ENCODE results near the gene HES7.
"Not testable (repeated sequence)": the region's sequence is repeated elsewhere in the genome, so short reads cannot be mapped to it uniquely, and the experiment has no call there.

HES7 gene

DNA sequence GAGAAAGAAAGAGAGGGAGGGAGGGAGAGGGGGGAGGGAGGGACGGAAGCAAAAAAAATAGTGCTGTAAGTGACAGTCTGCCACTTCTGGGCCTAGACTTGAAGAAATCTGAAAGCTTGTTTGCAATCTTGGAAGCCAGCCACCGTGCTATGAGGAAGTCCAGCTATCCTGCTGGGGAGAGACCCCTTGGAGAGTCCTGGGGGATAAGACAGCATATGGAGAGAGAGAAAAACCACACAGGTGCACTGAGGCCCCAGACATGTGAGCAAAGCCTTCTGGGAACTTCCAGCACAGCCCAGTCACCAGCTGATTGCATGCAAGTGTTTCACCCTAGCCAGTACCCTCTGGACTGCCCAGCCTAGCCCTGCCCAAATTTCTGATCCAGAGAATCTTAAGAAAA, 23.8 kb downstream of the HES7 start:
- no peak for DNase-seq (ENCODE audit: low read depth)

DNA sequence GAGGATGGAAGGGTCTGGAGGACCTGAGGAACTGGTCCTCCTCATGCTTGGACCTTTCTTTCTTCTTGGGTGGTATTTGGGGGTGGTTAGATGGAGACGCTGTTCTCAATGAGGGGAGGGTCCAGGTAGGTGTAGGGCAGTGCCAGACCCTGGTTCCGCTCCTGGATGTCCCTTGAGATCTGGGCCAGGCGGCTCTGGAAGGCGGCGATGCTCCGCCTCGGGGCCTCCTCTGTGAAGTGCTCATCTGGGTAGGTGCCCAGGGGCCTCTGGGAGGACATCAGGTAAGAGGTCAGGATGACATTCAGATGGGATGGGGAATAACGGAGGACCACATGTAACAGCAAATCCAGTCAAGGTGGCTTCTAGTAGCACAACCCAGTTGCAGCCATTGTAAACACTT, 27.4 kb downstream of the HES7 start:
- DNase-seq (ENCODE audit: low read depth) = no peak

GRCh38 chr17:8095361-8095760, 28.5 kb downstream of the HES7 start:
- DNase-seq (ENCODE audit: low read depth) = no peak

- DNase-seq (ENCODE audit: low read depth) = no peak
These were observed 32.7 kb downstream of the HES7 start for GRCh38 chr17:8091033-8091687.

GRCh38 chr17:8089728-8090127, 34.2 kb downstream of the HES7 start:
- no peak for DNase-seq (ENCODE audit: low read depth)

- no peak for DNase-seq (ENCODE audit: low read depth)
These were observed 36.0 kb downstream of the HES7 start for GRCh38 chr17:8087952-8088230.

DNA sequence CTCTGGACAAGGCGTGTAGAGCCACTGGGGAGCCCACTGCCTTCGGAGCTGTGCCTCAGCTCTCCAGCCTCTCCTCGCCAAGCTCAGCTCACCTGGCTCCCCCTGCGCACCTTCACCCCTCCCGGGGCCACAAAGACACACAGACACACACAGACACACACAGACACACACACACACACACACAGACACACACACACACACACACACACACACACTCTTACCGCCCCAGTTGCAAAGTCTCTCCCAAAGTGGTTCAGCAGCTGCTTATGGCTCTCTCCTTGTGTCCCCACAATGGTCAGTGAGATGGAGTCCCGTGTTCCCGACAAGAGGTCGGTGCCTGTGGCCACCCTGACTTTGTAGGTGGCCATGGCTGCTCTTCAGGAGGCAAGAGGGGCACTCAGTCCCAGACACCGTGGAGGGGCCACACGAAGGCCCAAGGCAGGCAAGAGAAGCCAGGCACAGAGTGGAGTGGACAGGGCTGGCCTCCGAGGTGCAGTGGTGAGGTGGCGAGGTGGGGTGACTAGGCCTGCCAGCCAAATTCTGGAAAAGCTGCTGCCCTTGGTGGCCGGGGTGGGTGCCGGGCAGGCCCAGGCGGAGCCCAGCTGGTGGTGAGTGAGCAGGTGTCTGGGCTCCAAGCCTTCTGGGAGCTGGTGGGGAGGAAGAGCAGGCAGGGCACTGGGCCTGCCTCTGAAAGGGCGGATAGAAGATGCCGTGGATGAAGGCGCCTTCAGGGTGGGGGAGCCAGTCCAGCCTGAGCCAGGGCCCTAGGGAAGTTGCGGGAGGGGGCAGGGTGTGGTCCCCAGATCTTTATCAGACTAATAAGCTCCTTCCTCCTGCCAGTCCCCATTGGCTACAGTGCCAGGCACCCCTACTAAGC, 36.6 kb downstream of the HES7 start, which contains the start of gene ALOX12B:
ALOX12B (minus strand) TSS at position 642 of the 877 bp plus-strand sequence; CDS start at position 368, 274 bp downstream.
- DNase-seq (ENCODE audit: low read depth) = no peak

- no peak for DNase-seq (ENCODE audit: low read depth)
These were observed 39.7 kb downstream of the HES7 start for GRCh38 chr17:8084250-8084649.

GRCh38 chr17:8082292-8082691, 41.6 kb downstream of the HES7 start:
- no peak for DNase-seq (ENCODE audit: low read depth)

DNA sequence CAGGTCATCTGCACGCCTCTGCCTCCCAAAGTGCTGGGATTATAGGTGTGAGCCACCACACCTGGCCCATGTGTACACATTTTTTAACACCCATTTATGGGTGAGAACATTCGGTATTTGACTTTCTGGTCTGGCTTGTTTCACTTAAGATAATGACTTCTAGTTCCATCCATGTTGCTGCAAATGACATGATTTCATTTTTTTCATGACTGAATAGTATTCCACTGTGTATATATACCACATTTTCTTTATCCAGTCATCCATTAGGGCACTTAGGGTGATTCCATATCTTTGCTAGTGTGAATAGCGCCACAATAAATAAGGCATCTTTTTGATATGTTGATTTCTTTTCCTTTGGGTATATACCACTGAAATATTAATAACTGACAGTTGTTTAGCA, 42.0 kb downstream of the HES7 start:
- no peak for DNase-seq (ENCODE audit: low read depth)

- no peak for DNase-seq (ENCODE audit: low read depth)
These were observed 43.1 kb downstream of the HES7 start for GRCh38 chr17:8080799-8081219.

DNA sequence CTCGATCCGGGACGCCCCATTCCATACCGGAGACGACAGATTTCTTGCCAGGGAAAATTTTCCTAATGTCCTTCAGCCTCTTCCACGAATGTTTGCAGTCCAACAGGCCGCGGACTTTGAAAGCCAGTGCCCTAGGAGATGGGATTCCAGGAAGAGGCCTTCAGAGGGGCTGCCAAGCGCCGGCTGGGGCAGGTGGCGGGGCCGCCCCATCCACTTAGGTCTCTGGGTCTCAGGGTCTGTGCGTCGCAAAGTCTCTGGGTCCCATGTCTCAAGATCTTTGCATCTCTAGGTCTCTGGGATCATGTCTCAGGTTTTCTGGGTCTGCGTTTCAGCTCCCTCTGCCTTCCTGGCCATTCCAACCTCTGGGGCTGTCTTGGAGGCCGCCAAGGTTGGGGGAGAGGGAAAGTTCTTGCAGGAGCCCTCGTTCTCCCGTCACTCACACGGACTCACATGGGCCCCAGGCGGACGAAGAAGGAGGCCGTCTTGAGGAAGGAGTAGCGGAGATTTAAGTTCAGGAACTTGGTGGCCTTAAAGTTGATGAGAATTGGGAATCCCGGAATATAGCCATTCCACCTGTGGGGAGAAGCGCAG, 43.6 kb downstream of the HES7 start:
- DNase-seq (ENCODE audit: low read depth) = no peak

DNA sequence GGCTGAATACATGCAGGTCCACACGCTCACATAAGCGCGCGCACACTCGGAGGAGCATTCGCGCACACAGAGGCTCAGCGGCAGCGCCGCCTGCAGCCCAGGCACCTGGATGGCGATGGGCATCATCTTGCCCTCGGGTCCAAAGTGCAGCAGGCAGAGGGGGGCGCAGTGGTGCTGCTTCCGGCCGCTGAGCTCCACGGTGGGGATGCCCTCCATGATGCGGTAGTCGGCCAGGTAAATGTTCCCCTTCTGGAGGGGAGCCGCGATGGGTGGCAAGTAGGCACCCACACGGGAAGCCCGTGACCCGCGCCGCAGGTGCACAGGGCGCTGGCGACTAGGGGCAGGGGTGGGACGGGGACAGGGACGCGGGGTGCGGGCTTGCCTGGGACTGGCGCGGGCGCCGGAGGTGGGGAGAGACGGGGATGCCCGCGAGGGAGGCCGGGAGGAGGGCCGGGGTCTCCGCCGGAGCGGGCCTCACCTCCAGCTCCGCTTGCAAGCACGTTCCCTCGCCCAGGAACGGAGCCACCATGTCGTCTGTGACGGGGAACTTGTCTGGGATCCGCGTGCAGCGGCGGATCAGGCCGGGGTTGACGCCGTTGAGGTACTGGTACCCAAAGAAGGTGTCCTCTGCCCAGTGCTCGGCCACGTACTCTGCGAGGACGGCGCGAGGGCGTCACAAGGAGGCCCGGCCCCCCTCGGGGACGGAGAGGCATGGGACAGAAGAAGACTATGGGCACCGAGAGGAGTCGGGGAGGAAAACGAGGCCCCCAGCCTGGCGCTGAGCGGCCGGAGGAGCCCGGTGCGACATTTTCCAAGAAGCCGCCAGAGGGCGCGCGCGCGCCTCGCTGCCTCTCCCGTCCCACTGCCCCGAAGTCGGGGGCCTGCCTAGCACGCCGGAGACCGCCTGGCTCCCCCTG, 44.4 kb downstream of the HES7 start:
- DNase-seq (ENCODE audit: low read depth) = no peak

DNA sequence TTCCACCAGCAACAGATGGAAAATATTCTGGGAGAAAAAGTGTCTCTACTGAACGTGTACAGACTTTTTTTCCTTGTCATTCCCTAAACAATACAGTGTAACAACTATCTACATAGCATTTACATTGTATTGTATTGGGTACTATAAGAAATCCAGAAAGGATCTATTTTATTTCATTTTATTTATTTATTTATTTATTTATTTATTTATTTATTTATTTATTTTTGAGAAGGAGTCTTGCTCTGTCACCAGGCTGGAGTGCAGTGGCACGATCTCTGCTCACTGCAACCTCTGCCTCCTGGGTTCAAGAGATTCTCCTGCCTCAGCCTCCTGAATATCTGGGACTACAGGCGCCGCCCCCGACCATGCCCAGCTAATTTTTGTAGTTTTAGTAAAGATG, 46.0 kb downstream of the HES7 start:
- DNase-seq (ENCODE audit: low read depth) = not testable (repeated sequence)

DNA sequence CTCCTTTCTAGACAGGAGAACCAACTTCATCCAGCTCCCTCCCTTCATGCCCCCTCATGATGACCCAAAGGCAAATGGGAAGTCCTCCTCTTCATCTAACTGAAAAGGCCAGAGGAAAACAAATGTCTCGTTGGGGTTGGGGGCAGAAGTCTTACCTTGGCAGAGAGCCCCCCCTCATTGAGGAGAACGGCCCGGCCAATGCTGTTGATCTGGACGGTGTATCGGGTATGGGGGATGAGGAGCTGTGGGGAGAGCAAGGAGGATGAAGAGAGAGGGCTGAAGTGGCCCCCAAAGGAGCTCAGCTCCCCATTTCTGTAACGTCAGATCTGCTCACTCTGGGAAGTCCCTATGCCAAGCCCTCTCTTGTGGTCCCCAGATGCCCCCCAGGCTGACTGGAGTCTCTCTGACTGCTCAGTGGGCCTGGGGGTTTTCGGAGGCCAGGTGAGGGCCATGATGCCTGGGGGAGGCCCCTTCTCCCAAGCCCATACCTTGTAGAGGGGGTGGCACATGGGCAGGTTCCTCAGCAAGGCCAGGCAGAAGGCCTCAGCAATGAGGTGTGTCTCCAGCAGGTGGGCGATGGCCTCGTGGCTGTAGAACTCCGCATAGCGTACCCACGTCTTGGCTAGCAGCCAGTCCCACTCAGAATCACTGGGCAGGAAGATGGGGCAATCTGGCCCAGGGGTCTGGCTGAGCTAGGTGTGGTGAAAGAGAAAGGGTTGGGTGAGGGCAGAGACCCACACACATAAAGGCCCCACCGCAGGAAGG, 47.2 kb downstream of the HES7 start:
- DNase-seq (ENCODE audit: low read depth) = no peak

- no peak for DNase-seq (ENCODE audit: low read depth)
These were observed 48.1 kb downstream of the HES7 start for GRCh38 chr17:8075574-8076342.

GRCh38 chr17:8075081-8075480, 48.8 kb downstream of the HES7 start:
- no peak for DNase-seq (ENCODE audit: low read depth)

DNA sequence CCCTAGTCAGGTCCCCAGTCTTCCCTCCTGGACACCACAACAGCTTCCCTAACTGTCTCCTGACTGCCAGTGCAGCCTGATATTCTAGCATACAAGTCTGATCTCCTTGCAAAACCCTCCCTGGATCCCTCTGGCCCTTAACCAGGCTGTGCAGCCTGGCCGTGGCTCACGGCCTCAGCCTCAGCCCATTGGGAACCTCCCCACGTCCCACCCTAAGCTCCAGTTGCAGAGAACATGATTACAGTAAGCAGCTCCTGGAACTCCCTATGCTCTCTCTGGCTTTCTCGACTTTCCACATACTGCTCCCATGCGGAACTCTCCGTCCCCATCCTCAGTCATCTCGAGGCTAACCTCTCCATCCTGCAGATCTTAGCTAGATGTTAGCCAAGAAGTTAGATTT, 49.4 kb downstream of the HES7 start:
- DNase-seq (ENCODE audit: low read depth) = no peak

- no peak for DNase-seq (ENCODE audit: low read depth)
These were observed 50.0 kb downstream of the HES7 start for GRCh38 chr17:8073627-8074484.
